GM10266 (cell line): ENCODE measurements around the gene SPDYE1.
"Not testable (repeated sequence)": the region's sequence is repeated elsewhere in the genome, so short reads cannot be mapped to it uniquely, and the experiment has no call there.

Experiments
- DNase-seq: peaks from one replicate; pipeline ENCODE4 v3.0.0; 2012; ENCODE audit errors: extremely low spot score
- CTCF ChIP-seq: IDR thresholded peaks from 2 replicates; pipeline ENCODE4 v1.5.1; 2012; ENCODE audit warnings: mild to moderate bottlenecking, low read depth; ENCODE audit not compliant: control insufficient read depth, insufficient read depth; ENCODE audit errors: missing control alignments

Gene SPDYE1

DNA sequence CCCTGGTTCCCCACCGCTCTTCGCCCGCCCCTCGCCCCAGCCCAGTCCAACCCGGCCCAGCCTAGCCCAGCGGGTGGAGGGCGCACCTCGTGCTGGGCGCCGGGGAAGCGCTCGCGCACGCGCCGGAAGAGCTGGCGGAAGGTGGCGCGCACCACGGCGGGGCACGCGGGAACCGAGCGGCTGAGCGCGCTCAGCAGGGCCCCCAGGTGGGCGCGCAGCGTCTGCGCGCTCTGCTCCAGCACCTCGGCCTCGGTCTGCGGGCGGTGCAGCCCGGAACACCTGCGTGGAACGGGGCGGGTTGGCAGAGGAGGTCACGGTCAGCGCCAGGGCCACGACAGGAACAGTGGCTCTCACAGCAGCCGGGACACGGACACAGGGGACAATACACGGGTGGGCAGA, 42.8 kb downstream of the SPDYE1 start:
- peak; percentile 45 for TF ChIP-seq CTCF
- DNase-seq: not testable (repeated sequence)

- no peak for DNase-seq
- TF ChIP-seq CTCF: no peak
Observed at GRCh38 chr7:44042221-44042620, 44.5 kb downstream of the SPDYE1 start.

GRCh38 chr7:44043902-44044301, 46.2 kb downstream of the SPDYE1 start:
- TF ChIP-seq CTCF: no peak
- DNase-seq: no peak

- no peak for TF ChIP-seq CTCF
- DNase-seq: peak; percentile 90
Observed at GRCh38 chr7:44044315-44045225, 46.9 kb downstream of the SPDYE1 start, which contains the start of gene DBNL. DBNL (plus strand) TSS chr7:44044702; CDS start chr7:44044738, 36 bp downstream.

DNA sequence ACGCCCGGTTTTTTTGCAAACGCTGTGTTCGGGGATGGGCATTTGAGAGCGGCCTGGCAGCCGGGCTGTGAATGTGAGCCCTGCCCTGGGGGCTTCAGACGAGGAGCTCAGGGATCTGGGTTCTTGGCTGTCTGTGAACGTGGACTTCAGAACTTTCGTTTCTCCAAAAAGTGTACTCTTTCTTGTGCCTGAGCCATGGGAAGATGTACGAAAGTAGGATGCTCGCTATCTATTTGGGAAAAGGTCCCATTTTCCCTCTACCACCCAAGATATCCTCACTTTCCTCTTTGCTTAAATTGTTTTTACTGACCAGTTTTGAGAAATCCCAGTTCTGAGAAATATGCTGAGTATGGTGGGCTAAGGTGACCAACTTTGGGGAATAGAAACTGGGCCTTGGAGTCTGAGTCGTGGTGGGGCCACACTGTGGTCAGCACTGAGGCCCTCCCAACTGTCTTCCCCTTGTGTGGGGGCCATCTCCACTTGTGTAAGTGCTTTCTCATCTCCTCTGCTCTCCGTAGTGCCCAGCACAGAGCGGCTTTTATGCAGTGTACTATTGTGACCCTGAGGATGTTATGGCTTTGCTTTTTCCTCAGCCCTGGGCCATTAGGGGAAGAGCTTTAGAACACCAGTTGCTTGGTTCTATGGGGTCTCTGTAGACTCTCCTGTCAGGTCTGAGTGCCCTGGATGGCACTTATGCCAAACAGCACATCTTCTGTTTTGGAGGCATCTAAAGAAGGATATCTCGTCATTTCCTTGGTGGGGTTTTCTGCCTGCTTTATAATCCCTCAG, 47.7 kb downstream of the SPDYE1 start:
- TF ChIP-seq CTCF: no peak
- DNase-seq: no peak

GRCh38 chr7:44046321-44047061, 48.8 kb downstream of the SPDYE1 start:
- TF ChIP-seq CTCF: no peak
- no peak for DNase-seq
